ENCODE data around the gene CRACR2A.

DNA sequence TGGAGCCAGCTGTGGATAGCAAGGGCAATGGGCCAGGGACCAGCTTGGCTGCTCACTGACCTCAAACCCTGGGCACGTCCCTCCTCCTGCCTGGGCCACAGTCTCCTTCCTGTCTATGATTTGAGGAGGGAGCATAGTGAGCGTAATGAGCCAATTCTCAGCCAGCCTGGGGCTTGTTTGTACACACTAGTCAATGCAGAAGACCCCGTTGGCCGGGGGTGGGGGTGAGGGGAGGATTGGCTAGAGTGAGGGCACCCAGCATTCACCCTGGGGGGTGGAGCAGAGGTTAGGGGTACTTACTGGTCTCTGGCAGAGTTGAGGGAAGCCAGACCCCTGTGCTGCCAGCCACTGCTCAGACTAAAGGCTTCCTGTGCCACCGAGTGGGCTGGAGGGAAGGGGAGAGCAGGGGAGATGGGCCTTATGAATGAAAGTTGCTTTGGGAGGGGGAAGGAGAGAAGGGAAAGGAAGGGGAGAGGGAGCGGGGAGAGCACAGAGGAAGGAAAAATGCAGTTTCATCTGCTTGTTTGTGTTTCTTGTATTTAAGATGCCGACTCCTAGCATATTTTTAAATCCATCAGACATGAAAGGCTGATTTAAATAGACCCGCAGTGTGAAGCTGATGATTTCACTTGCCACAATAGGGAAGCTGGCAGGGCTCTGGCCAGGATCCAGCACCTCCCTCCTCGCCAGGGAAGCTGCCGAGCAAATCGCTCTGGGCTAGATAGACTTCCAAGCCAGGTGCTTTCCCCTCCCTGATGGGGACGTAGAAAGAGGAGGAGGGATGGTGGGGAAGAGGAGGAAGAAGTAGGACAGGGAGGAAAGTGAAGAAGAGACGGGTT is 147.9 kb downstream of the CRACR2A start:
- TF ChIP-seq, protein P1, sequence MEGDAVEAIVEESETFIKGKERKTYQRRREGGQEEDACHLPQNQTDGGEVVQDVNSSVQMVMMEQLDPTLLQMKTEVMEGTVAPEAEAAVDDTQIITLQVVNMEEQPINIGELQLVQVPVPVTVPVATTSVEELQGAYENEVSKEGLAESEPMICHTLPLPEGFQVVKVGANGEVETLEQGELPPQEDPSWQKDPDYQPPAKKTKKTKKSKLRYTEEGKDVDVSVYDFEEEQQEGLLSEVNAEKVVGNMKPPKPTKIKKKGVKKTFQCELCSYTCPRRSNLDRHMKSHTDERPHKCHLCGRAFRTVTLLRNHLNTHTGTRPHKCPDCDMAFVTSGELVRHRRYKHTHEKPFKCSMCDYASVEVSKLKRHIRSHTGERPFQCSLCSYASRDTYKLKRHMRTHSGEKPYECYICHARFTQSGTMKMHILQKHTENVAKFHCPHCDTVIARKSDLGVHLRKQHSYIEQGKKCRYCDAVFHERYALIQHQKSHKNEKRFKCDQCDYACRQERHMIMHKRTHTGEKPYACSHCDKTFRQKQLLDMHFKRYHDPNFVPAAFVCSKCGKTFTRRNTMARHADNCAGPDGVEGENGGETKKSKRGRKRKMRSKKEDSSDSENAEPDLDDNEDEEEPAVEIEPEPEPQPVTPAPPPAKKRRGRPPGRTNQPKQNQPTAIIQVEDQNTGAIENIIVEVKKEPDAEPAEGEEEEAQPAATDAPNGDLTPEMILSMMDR (IDR thresholded peaks at IDR 0.05), result no peak
- TF ChIP-seq POLR2A (IDR thresholded peaks at IDR 0.05), result no peak
